ENCODE data around the gene ATG7.

GRCh38 chr3:11530153-11530721, 258.0 kb downstream of the ATG7 start:
- TF ChIP-seq CTCF (IDR thresholded peaks at IDR 0.05; ENCODE audit: low read length) (no peak), EZH2 (optimal IDR thresholded peaks at IDR 0.05; ENCODE audit: low read depth, low read length) (no peak)

Measured in MM.1S (cell line).